ENCODE data around the gene AIFM2. TPM values are rescaled to one million over a fixed set of nuclear protein-coding genes. Genes with fewer than 3 reads are reported as not detected.
"Not testable (repeated sequence)": the region's sequence is repeated elsewhere in the genome, so short reads cannot be mapped to it uniquely, and the experiment has no call there.

Gene AIFM2
- total RNA-seq (2013): 1.1 TPM
- polyA plus RNA-seq: 1 to 10 TPM in 1 of 3 donors, under 1 TPM in 2; 0.28 to 2.1 (median 0.41) TPM
- 0.42 and 0.88 TPM in 2 replicates for polyA minus RNA-seq
- 1.1 to 5.2 (median 2.4) reads per million in 11 experiments for total RNA-seq

DNA sequence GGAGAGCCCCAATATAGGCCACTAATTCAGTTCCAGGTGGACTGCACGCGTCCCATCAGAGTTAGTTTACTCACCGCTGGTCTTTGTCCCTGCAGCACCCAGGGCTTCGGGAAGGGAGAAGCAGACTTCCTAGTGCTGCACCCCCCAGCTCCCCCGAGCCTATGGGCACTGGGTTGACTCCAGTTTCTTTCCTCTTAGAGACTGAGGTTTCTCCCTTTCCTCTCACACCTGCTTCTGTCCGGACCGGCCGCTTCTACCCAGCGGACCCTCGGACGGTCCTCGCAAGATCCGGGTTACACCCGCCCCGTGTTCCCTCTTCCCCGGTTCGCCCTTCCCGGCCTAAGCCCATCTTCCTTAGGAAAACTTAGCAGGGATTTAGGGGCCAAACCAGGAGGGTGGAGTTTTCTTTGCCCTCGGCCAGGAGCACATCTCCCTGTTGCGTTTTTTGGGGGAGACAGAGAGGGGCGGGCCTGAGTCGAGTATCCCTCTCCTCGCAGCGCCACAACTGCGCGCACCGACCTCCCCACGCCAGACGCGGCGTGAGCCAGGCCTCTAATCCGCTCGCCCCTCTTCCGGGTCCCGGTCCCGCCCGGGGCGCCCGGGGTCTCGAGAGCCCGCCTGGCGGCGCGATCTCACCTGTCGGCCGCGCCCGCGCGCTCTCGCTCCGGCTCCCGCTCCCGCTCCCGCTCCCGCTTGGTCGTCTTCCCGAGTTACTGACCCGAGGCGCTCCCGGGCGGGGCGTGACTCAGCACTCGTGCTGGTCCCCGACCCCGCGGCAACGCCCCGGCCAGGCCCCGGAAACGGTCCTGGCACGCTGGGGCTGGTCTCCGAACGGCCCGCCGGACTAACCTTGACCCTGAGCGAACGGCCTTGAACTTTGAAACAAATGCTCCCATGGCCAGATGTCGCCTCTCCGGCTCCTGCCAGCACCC, at the start of gene AIFM2:
TSS of gene AIFM2 (minus strand) at position 728 of the 932 bp plus-strand sequence. CDS start 8,741 bp downstream, outside the sequence.
- Histone ChIP-seq H3K27ac (ENCODE audit: low read depth in 1 of 2, low read length in 2 of 2) (no peak within 1 kb of the TSS), H3K4me3 (replicated peaks in 1 of 3; ENCODE audit: low read depth in 2 of 3, low read length in 3 of 3) (peak within 1 kb of the TSS; percentile 34 to 79 (median 60)), H3K79me2 (ENCODE audit: insufficient read depth, low read length) (no peaks in the 10 kb centered on the region), H4K20me1 (ENCODE audit: insufficient read depth, low read length) (no peaks in the 10 kb centered on the region), H3K27me3 (ENCODE audit: control insufficient read depth in 2 of 2, insufficient read depth in 2 of 2, low read length in 2 of 2) (peaks cover 3 to 11% of the 10 kb centered on the region in 2 donors), H3K4me2 (replicated peaks; ENCODE audit: extremely low read depth, low read length, poor library complexity, severe bottlenecking) (peak within 1 kb of the TSS; percentile 92), H3K9ac (ENCODE audit: insufficient read depth, low read length, poor library complexity, severe bottlenecking) (peak within 1 kb of the TSS; percentile 74), H2AFZ (ENCODE audit: insufficient read depth, low read depth, low read length, poor library complexity, severe bottlenecking) (peak within 1 kb of the TSS; percentile 72), H3K36me3 (replicated peaks in 1 of 2; ENCODE audit: control insufficient read depth in 1 of 2, insufficient read depth in 2 of 2, low read length in 2 of 2) (no peaks in the 10 kb centered on the region), H3K4me1 (ENCODE audit: control insufficient read depth in 1 of 2, insufficient read depth in 2 of 2, low read length in 2 of 2) (peaks cover 11 to 13% of the 10 kb centered on the region in 2 donors), H3K9me3 (replicated peaks in 1 of 2; ENCODE audit: control insufficient read depth in 1 of 2, insufficient read depth in 1 of 2, low read length in 2 of 2) (no peaks in the 10 kb centered on the region)
- TF ChIP-seq, protein P1, sequence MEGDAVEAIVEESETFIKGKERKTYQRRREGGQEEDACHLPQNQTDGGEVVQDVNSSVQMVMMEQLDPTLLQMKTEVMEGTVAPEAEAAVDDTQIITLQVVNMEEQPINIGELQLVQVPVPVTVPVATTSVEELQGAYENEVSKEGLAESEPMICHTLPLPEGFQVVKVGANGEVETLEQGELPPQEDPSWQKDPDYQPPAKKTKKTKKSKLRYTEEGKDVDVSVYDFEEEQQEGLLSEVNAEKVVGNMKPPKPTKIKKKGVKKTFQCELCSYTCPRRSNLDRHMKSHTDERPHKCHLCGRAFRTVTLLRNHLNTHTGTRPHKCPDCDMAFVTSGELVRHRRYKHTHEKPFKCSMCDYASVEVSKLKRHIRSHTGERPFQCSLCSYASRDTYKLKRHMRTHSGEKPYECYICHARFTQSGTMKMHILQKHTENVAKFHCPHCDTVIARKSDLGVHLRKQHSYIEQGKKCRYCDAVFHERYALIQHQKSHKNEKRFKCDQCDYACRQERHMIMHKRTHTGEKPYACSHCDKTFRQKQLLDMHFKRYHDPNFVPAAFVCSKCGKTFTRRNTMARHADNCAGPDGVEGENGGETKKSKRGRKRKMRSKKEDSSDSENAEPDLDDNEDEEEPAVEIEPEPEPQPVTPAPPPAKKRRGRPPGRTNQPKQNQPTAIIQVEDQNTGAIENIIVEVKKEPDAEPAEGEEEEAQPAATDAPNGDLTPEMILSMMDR (IDR thresholded peaks at IDR 0.05): no peak
- intact Hi-C loops (cut with micrococcal nuclease): no loop called here
- peak; percentile 18 to 58 (median 35) for DNase-seq
- H3K36me3 Mint-ChIP-seq: peaks cover 3% of the 10 kb centered on the region in 2 donors
- H3K4me1 Mint-ChIP-seq: peaks cover 20% of the 10 kb centered on the region
- WGBS (ENCODE audit: insufficient coverage): 6% methylated on average over 67 of the region's 80 CpGs
- peak within 1 kb of the TSS in 4 of 7 donors; percentile 66 to 85 (median 68) for H3K27ac Mint-ChIP-seq
- peaks cover 16 to 28% (median 19%) of the 10 kb centered on the region in 3 donors for H3K27me3 Mint-ChIP-seq (ENCODE audit: low read depth in 3 of 3)
- peak within 1 kb of the TSS; percentile 83 to 97 for H3K4me3 Mint-ChIP-seq
- no peaks in the 10 kb centered on the region for H3K9me3 Mint-ChIP-seq

DNA sequence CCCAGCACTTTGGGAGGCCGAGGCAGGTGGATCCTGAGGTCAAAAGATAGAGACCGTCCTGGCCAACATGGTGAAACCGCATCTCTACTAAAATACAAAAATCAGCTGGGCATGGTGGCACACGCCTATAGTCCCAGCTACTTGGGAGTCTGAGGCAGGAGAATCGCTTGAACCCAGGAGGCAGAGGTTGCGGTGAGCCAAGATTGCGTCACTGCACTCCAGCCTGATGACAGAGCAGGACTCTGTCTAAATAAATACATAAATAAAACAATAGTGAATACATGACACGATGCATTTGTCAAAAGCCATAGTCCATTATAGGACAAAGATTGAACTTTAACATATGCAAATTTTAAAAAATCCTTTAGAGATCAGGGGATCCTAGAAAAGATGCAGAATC, 46.6 kb upstream of the AIFM2 start:
- intact Hi-C loops (cut with micrococcal nuclease); H3K27me3 Mint-ChIP-seq (ENCODE audit: low read depth in 3 of 3); H3K4me3 Mint-ChIP-seq: not testable (repeated sequence)

More for the DNA sequence above, 46.6 kb upstream of the AIFM2 start:
- not testable (repeated sequence) for H3K4me3 ChIP-seq (replicated peaks in 1 of 3; ENCODE audit: low read depth in 2 of 3, low read length in 3 of 3); H3K36me3 Mint-ChIP-seq; H3K27me3 ChIP-seq (ENCODE audit: control insufficient read depth in 2 of 2, insufficient read depth in 2 of 2, low read length in 2 of 2); H3K36me3 ChIP-seq (replicated peaks in 1 of 2; ENCODE audit: control insufficient read depth in 1 of 2, insufficient read depth in 2 of 2, low read length in 2 of 2); H3K27ac Mint-ChIP-seq; H3K79me2 ChIP-seq (ENCODE audit: insufficient read depth, low read length); H2AFZ ChIP-seq (ENCODE audit: insufficient read depth, low read depth, low read length, poor library complexity, severe bottlenecking); H4K20me1 ChIP-seq (ENCODE audit: insufficient read depth, low read length); H3K27ac ChIP-seq (ENCODE audit: low read depth in 1 of 2, low read length in 2 of 2); H3K9ac ChIP-seq (ENCODE audit: insufficient read depth, low read length, poor library complexity, severe bottlenecking); DNase-seq; H3K9me3 Mint-ChIP-seq; H3K4me2 ChIP-seq (replicated peaks; ENCODE audit: extremely low read depth, low read length, poor library complexity, severe bottlenecking); H3K9me3 ChIP-seq (replicated peaks in 1 of 2; ENCODE audit: control insufficient read depth in 1 of 2, insufficient read depth in 1 of 2, low read length in 2 of 2)
- peaks cover 19 to 20% of the 10 kb centered on the region in 2 donors for H3K4me1 ChIP-seq (ENCODE audit: control insufficient read depth in 1 of 2, insufficient read depth in 2 of 2, low read length in 2 of 2)
- H3K4me1 Mint-ChIP-seq: peaks cover 14% of the 10 kb centered on the region
- WGBS (ENCODE audit: insufficient coverage): 100% methylated on average over 4 of the region's 8 CpGs
